ENCODE data around the gene SLC5A6.

DNA sequence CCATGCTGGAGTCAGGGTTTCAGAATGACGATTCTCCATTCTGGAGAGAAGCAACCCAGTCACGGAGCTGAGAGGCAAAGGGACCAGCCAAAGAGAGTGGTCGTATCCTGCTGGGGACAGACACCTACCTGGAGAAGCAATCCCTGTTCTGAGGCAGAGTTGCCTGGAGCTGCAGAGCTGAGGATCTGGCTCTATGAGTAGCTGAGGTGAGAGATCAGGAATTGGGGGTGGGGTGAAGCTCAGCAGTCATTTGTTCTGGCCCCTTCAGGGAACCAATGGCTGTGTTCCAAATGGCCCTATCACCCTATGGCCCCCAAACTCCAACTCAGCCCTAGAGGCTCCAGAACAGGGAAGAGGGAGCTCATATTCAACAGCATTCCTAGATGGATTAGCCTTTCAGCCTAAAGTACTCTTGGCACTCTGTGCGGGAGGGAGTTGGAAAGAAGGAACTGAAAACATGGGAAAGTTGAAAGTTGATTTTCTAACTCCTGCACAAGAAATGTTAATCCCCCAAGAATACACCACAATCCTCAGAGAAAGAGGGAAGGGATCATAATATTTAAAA, 3.5 kb downstream of the SLC5A6 start:
- TF ChIP-seq, protein P1, sequence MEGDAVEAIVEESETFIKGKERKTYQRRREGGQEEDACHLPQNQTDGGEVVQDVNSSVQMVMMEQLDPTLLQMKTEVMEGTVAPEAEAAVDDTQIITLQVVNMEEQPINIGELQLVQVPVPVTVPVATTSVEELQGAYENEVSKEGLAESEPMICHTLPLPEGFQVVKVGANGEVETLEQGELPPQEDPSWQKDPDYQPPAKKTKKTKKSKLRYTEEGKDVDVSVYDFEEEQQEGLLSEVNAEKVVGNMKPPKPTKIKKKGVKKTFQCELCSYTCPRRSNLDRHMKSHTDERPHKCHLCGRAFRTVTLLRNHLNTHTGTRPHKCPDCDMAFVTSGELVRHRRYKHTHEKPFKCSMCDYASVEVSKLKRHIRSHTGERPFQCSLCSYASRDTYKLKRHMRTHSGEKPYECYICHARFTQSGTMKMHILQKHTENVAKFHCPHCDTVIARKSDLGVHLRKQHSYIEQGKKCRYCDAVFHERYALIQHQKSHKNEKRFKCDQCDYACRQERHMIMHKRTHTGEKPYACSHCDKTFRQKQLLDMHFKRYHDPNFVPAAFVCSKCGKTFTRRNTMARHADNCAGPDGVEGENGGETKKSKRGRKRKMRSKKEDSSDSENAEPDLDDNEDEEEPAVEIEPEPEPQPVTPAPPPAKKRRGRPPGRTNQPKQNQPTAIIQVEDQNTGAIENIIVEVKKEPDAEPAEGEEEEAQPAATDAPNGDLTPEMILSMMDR (IDR thresholded peaks at IDR 0.05): no peak
- TF ChIP-seq POLR2A (IDR thresholded peaks at IDR 0.05): no peak
